K562 (cell line): ENCODE data around the gene TUT7. TPM values are rescaled to one million over a fixed set of nuclear protein-coding genes. Genes with fewer than 3 reads are reported as not detected.

Experiments used
- ATAC-seq: fragments of 200-7000 bp; cut with Tn5 transposase; 3 replicates; pipeline ENCODE4 v1.9.1; 2020; ENCODE audit warnings: moderate library complexity
- BruUV-seq: library from RNA; stranded (reverse); fragments of 400-500 nt; replicated peaks from 2 replicates; lab custom pipeline; 2021; lab: Mats Ljungman, UMichigan
- CTCF ChIA-PET: fragments of 300-600 bp; formaldehyde crosslinking; extraction: SDS; loops from one replicate; lab custom pipeline; 2021; ENCODE audit warnings: low intra/inter-chr PET ratio; lab: Yijun Ruan, JAX
- POLR2A ChIA-PET: fragments of 300-600, 350-650 bp; sonication (Branson Sonifier 250); formaldehyde crosslinking; extraction: SDS; loops from one replicate; lab custom pipeline; 2021; ENCODE audit warnings: antibody characterized with exemption, inconsistent platforms; lab: Yijun Ruan, JAX
- DNase-seq, 4 experiments: peaks; one replicate each; pipeline versions ENCODE4 v3.0.0 to v3.0.0-alpha.2; 2011 to 2018; ENCODE audit warnings: low spot score in 3 of 4, mixed read lengths in 3 of 4; ENCODE audit errors: extremely low read depth in 1 of 4
- FAIRE-seq: peaks from 2 replicates; lab custom pipeline; 2011; peaks lifted over from hg19 to GRCh38; lab: Jason Lieb, UNC
- H2AFZ ChIP-seq: 2 replicates; pipeline ENCODE4 v1.6.0; 2011; ENCODE audit warnings: low read depth, low read length, control low read depth, inconsistent platforms
- H3K27ac ChIP-seq: fragments of 200-600 bp; 3 replicates; pipeline ENCODE4 v1.8.0; 2011; ENCODE audit warnings: low read depth, mild to moderate bottlenecking, control low read depth, inconsistent platforms, low read length, moderate library complexity, mixed read lengths; ENCODE audit errors: extremely low read depth
- H3K27me3 ChIP-seq, 2 experiments: fragments of 300-600 bp in 1 of 2; 2 replicates in 1 of 2; 3 replicates in 1 of 2; pipeline versions ENCODE4 v1.6.0 to v1.8.0; 2011; ENCODE audit warnings: inconsistent platforms in 2 of 2, low read length in 2 of 2, mild to moderate bottlenecking in 1 of 2, mixed read lengths in 1 of 2, moderate library complexity in 1 of 2; ENCODE audit not compliant: control insufficient read depth in 2 of 2, insufficient read depth in 2 of 2
- H3K36me3 ChIP-seq: fragments of 300-600 bp; 3 replicates; pipeline ENCODE4 v1.8.0; 2011; ENCODE audit warnings: mild to moderate bottlenecking, low read length, inconsistent platforms; ENCODE audit not compliant: control insufficient read depth, insufficient read depth
- H3K4me1 ChIP-seq, 2 experiments: fragments of 200-600 bp in 1 of 2; replicated peaks in 1 of 2; 2 replicates in 1 of 2; 3 replicates in 1 of 2; pipeline versions ENCODE4 v1.5.1 to v1.8.0; 2011; ENCODE audit warnings: inconsistent platforms in 2 of 2, low read length in 2 of 2, mild to moderate bottlenecking in 1 of 2, mixed read lengths in 1 of 2, moderate library complexity in 1 of 2; ENCODE audit not compliant: control insufficient read depth in 2 of 2, insufficient read depth in 2 of 2
- H3K4me2 ChIP-seq: 2 replicates; pipeline ENCODE4 v1.6.1; 2011; ENCODE audit warnings: low read length, control low read depth, inconsistent platforms, mixed read lengths; ENCODE audit not compliant: insufficient read depth
- H3K4me3 ChIP-seq: fragments of 200-600 bp; sonication (generic), shearing (Covaris generic); 2 replicates; pipeline ENCODE4 v1.5.1; 2016; ENCODE audit warnings: control low read depth, inconsistent platforms
- H3K79me2 ChIP-seq: fragments of 200-600 bp; 3 replicates; pipeline ENCODE4 v1.8.0; 2011; ENCODE audit warnings: low read length, inconsistent platforms; ENCODE audit not compliant: control insufficient read depth, insufficient read depth
- H3K9ac ChIP-seq, 2 experiments: 2 replicates each; pipeline versions ENCODE4 v1.6.0 to v1.6.1; 2011; ENCODE audit warnings: low read depth in 2 of 2, low read length in 2 of 2, control low read depth in 1 of 2, inconsistent platforms in 1 of 2, mild to moderate bottlenecking in 1 of 2, mixed read lengths in 1 of 2; ENCODE audit not compliant: insufficient read depth in 1 of 2
- H3K9me1 ChIP-seq: one replicate; pipeline ENCODE4 v1.6.0; 2011; ENCODE audit warnings: inconsistent platforms, mild to moderate bottlenecking, low read length, moderate library complexity; ENCODE audit not compliant: control insufficient read depth, insufficient read depth
- H3K9me3 ChIP-seq: replicated peaks from 2 replicates; pipeline ENCODE4 v1.5.1; 2011; ENCODE audit warnings: low read depth, low read length, inconsistent platforms; ENCODE audit not compliant: control insufficient read depth, insufficient read depth
- H4K20me1 ChIP-seq: replicated peaks from 2 replicates; pipeline ENCODE4 v1.6.1; 2011; ENCODE audit warnings: low read length, inconsistent platforms, mixed read lengths; ENCODE audit not compliant: control insufficient read depth, insufficient read depth
- BACH1 ChIP-seq: fragments of 200-800 bp; sonication (Bioruptor generic); IDR thresholded peaks from 2 replicates; pipeline ENCODE4 v1.6.1; 2016; ENCODE audit warnings: missing genetic modification characterization, missing compliant biosample characterization
- HDAC2 ChIP-seq: fragments of 450-650 bp; IDR thresholded peaks from 2 replicates; pipeline ENCODE4 v1.6.1; 2016; ENCODE audit warnings: mild to moderate bottlenecking
- JUNB ChIP-seq: fragments of 450-650 bp; formaldehyde crosslinking; conservative IDR thresholded peaks from 2 replicates; pipeline ENCODE4 v1.4.0; 2020; ENCODE audit warnings: mild to moderate bottlenecking
- L3MBTL2 ChIP-seq: fragments of 450-650 bp; IDR thresholded peaks from 2 replicates; pipeline ENCODE4 v1.6.1; 2016; ENCODE audit warnings: mild to moderate bottlenecking, moderate library complexity
- SUPT5H ChIP-seq: fragments of 450-650 bp; IDR thresholded peaks from 2 replicates; pipeline ENCODE4 v1.6.1; 2016
- ZFP30 ChIP-seq: fragments of 250-450 bp; sonication (Bioruptor Pico); IDR thresholded peaks from 2 replicates; pipeline ENCODE4 v1.8.0; 2022; ENCODE audit warnings: moderate library complexity, mild to moderate bottlenecking, inconsistent platforms, borderline replicate concordance
- ZFX ChIP-seq: sonication (generic); formaldehyde crosslinking; IDR thresholded peaks from 2 replicates; pipeline ENCODE4 v1.8.0; 2022; ENCODE audit warnings: mild to moderate bottlenecking, missing genetic modification reagents, moderate library complexity
- ZNF551 ChIP-seq: fragments of 250-450 bp; sonication (Bioruptor Pico); IDR thresholded peaks from 2 replicates; pipeline ENCODE4 v1.5.0; 2021; ENCODE audit warnings: mild to moderate bottlenecking, moderate library complexity
- ZNF592 ChIP-seq: fragments of 450-650 bp; IDR thresholded peaks from 2 replicates; pipeline ENCODE4 v1.6.1; 2017; ENCODE audit warnings: antibody characterized with exemption, mild to moderate bottlenecking
- ZNF75A ChIP-seq: fragments of 450-650 bp; formaldehyde crosslinking; IDR thresholded peaks from 2 replicates; pipeline ENCODE4 v1.4.0; 2020; ENCODE audit warnings: mild to moderate bottlenecking
- WGBS: fragments of 100-300 bp; shearing (Covaris generic); methylation state at CpG from one replicate; pipeline ENCODE4 v1.1.6; 2016; ENCODE audit warnings: low coverage, mixed read lengths; ENCODE audit not compliant: insufficient coverage; ENCODE audit errors: missing lambda C conversion rate; 5-methylcytosine and 5-hydroxymethylcytosine counted together
- in situ Hi-C: fragments of 300-500 bp; cut with MboI; formaldehyde crosslinking; loops from 4 replicates; pipeline ENCODE4 v1.15.0; 2018; ENCODE audit warnings: inconsistent platforms, mixed read lengths
- intact Hi-C: fragments of 100-400 bp; cut with micrococcal nuclease; formaldehyde crosslinking; loops from 2 replicates; pipeline ENCODE4 v1.14.2; 2022
- polyA plus RNA-seq, 8 experiments: library from polyadenylated mRNA; depleted of rRNA in 4 of 8; stranded (reverse) in 5 of 8; unstranded in 3 of 8; fragments of >200 nt; fragmentation: Nextera tagmentation in 2 of 8; fragmentation: Illumina TruSeq in 1 of 8; extraction: Ambion mirVana in 2 of 8; extraction: Trizol in 1 of 8; gene quantifications; 2 replicates each; pipeline versions ENCODE4 v1.2.1 to v1.2.3, GENCODE V29; 2011 to 2014; ENCODE audit warnings: inconsistent platforms in 1 of 8, missing spikeins in 1 of 8
- total RNA-seq, 7 experiments: library from RNA; depleted of rRNA in 6 of 7; stranded (reverse); fragments of >200 nt in 6 of 7; fragmentation: Illumina TruSeq in 2 of 7; extraction: Trizol in 2 of 7; gene quantifications; 2 replicates each; pipeline versions ENCODE4 v1.2.1 to v1.2.3, GENCODE V29; 2011 to 2021; ENCODE audit warnings: low replicate concordance in 1 of 7

TUT7 gene
- total and polyA plus RNA-seq, 9 of the 15 experiments (the other 6 are each of a cell fraction or from before 2014, with no cell fraction given): 5.9 to 26.9 (median 15.2) TPM

DNA sequence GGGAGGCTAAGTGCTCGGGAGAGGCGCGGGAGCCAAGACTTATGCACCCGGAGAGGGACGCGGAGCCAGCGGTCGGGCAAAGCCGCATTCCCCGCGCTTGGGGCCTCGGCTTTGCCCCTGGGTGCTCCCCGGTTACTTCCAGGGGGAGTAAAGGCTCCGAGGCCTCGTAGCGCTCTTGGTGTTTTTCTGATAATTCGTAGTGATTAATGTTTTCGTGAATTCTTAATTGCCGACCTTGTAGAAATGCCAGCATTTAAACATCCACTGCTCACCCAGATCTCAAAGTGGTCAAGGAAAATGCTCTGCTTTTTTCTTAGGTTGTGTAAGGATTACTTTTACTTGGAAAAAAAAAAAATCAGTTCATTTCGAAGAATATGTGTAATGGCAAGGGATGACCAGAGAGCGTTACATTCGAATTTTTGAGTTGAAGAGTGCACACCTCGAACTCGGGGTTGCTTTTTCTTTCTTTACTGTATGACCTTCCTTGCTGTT, 654 bp upstream of the TUT7 start (continued):
- TF ChIP-seq ZNF551 (CRISPR knock-in tag) (no peak), ZFX (CRISPR knock-in tag) (0 out of 2 replicates have a peak, but pooled peaks have one; percentile 25), BACH1 (tag) (no peak), ZNF592 (0 out of 2 replicates have a peak, but pooled peaks have one; percentile 2), ZNF75A (CRISPR knock-in tag) (no peak), L3MBTL2 (0 out of 2 replicates have a peak, but pooled peaks have one; percentile 8)

DNA sequence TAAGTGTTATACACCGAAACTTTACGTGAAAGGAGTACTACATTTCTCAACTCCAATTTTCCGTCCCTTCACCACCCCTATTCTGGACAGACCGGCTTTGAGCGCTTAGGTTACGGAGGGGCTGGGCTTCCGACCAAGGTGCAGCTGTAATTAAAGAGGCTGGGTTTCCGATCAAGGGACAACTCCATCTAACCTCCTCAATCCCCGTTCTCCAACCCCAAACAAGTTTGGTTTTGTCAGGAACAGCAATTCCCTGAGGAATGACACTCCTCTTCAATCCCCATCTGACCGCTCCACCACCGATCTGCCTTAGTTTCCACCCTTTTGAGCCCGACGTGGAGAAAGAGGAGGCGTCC, 577 bp downstream of the TUT7 start:
- FAIRE-seq (peak; percentile 48), DNase-seq (peak in 2 of 4 experiments; percentile 29 to 45), ATAC-seq (peak; percentile 42)
- Histone ChIP-seq H4K20me1 (no peaks in the 10 kb centered on the region; the same call in 1 of the 2 replicates), H3K4me3 (peak overlapping the region; percentile 95), H3K27ac (peak overlapping the region; percentile 93), H3K9ac (peak overlapping the region; percentile 91 to 97), H2AFZ (peak overlapping the region; percentile 88), H3K9me3 (no peaks in the 10 kb centered on the region), H3K4me1 (peaks cover 5% of the 10 kb centered on the region in 2 experiments; a peak in 4 of 5 replicates), H3K4me2 (peak overlapping the region; percentile 95), H3K27me3 (no peaks in the 10 kb centered on the region), H3K9me1 (no peaks in the 10 kb centered on the region), H3K36me3 (peaks cover 11% of the 10 kb centered on the region; the same call in 2 of the 3 replicates), H3K79me2 (peaks cover 52% of the 10 kb centered on the region)
- in situ Hi-C loops: no loop called here
- intact Hi-C loops: loop anchor here (2.0 to 10.0 kb wide), 2 partner anchors 71 to 409 kb away; partner anchors contain the start of genes ISCA1 and NAA35
- no TSS peak for BruUV-seq
- TF ChIP-seq HDAC2 (0 out of 2 replicates have a peak, but pooled peaks have one; percentile 27), ZFP30 (CRISPR knock-in tag) (no peak), JUNB (no peak), SUPT5H (0 out of 2 replicates have a peak, but pooled peaks have one; percentile 5)
- WGBS: under 1% methylated on average over 13 of the region's 14 CpGs
- ChIA-PET POLR2A (no interaction called here), CTCF (no interaction called here)
